Measurements from ENCODE around the gene DENND1C.
A peak's percentile ranks its signal among the peaks of the same experiment; 100 is the strongest.
"Not testable (repeated sequence)": the region's sequence is repeated elsewhere in the genome, so short reads cannot be mapped to it uniquely, and the experiment has no call there.

The DENND1C gene

DNA sequence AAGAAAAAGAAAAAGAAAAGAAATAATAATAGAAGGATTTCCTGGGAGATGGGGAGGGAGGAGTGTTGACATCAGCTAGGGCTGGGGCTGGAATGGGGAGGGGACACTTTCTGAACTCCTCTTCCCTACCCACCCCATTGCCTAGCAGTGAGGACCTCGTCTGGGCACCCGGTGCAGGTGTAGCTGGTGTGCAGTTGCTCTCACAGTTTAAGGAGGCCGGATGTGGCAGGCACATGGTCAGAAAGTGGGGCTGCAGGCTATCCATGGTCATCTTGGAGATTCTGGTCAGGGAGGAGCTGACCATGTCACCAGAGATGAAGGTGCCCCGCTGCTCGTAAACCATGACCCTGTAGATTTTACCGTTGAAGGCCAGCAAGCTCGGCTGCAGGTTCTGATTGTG is 29.0 kb upstream of the DENND1C start:
- Histone ChIP-seq H3K36me3 (ENCODE audit: insufficient read depth, low read length) (no peaks in the 10 kb centered on the region), H3K79me2 (ENCODE audit: insufficient read depth, low read length) (no peaks in the 10 kb centered on the region), H3K4me3 (ENCODE audit: low read depth, low read length, poor library complexity, severe bottlenecking) (no peak overlapping the region), H4K20me1 (ENCODE audit: insufficient read depth, low read length) (no peaks in the 10 kb centered on the region), H3K27ac (ENCODE audit: low read depth, low read length, poor library complexity, severe bottlenecking) (no peak overlapping the region), H3K9me3 (ENCODE audit: low read length) (no peaks in the 10 kb centered on the region), H3K4me2 (ENCODE audit: low read length) (no peak overlapping the region), H3K4me1 (ENCODE audit: insufficient read depth, low read length, severe bottlenecking) (peaks cover 26% of the 10 kb centered on the region), H3F3A (ENCODE audit: insufficient read depth, low read length) (no peaks in the 10 kb centered on the region), H3K27me3 (ENCODE audit: insufficient read depth, low read length) (no peaks in the 10 kb centered on the region), H2AFZ (ENCODE audit: low read length) (no peak overlapping the region), H3K9ac (ENCODE audit: low read length) (no peak overlapping the region), H3K9me2 (ENCODE audit: low read depth, low read length) (no peaks in the 10 kb centered on the region)
- TF ChIP-seq, protein P1, sequence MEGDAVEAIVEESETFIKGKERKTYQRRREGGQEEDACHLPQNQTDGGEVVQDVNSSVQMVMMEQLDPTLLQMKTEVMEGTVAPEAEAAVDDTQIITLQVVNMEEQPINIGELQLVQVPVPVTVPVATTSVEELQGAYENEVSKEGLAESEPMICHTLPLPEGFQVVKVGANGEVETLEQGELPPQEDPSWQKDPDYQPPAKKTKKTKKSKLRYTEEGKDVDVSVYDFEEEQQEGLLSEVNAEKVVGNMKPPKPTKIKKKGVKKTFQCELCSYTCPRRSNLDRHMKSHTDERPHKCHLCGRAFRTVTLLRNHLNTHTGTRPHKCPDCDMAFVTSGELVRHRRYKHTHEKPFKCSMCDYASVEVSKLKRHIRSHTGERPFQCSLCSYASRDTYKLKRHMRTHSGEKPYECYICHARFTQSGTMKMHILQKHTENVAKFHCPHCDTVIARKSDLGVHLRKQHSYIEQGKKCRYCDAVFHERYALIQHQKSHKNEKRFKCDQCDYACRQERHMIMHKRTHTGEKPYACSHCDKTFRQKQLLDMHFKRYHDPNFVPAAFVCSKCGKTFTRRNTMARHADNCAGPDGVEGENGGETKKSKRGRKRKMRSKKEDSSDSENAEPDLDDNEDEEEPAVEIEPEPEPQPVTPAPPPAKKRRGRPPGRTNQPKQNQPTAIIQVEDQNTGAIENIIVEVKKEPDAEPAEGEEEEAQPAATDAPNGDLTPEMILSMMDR (IDR thresholded peaks at IDR 0.05; ENCODE audit: low read length) = no peak; the same call in 1 of the 2 replicates
- TF ChIP-seq EZH2 (IDR thresholded peaks at IDR 0.05; ENCODE audit: borderline replicate concordance, low read length) = no peak

DNA sequence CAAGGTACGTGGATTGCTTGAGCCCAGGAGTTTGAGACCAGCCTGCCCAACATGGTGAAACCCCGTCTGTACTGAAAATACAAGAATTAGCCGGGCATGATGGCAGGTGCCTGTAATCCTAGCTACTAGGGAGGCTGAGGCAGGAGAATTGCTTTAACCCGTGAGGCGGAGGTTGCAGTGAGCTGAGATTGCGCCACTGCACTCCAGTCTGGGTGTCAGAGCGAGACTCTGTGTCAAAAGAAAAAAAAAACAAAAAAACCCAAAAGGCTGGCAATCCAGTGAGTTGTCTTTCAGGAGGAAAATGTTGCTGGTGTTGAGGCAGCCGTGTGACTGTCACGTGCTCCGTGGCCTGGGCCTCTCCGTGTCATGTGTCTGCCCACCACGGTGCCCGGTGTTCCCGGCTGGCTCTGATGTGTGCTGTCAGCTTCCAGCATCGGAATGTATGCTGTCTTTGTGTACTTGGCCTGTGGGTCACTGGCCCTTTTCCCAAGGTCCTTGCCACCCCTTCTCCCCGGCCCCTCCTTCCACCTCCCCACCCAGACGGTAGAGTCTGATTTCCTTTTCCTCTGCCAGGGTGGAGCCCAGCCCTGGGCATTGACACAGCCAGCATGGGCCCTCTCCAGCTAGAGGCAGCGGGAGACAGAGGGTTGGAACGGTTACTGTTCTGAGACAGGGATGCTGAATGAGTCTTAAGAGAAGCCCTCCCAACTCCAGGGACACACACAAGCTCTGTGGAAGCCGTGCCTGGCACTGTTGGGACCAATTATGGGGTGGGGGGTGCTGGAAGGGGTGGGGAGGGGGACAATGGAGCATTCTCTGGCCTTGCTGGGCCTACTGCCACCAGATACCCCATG is 27.8 kb upstream of the DENND1C start:
- Histone ChIP-seq H3K9me2 (ENCODE audit: low read depth, low read length) (no peaks in the 10 kb centered on the region), H3K9ac (ENCODE audit: low read length) (no peak overlapping the region), H4K20me1 (ENCODE audit: insufficient read depth, low read length) (no peaks in the 10 kb centered on the region), H3K27ac (ENCODE audit: low read depth, low read length, poor library complexity, severe bottlenecking) (peak overlapping the region; percentile 71), H3K36me3 (ENCODE audit: insufficient read depth, low read length) (no peaks in the 10 kb centered on the region), H3K9me3 (ENCODE audit: low read length) (no peaks in the 10 kb centered on the region), H3F3A (ENCODE audit: insufficient read depth, low read length) (no peaks in the 10 kb centered on the region), H3K79me2 (ENCODE audit: insufficient read depth, low read length) (no peaks in the 10 kb centered on the region), H3K27me3 (ENCODE audit: insufficient read depth, low read length) (no peaks in the 10 kb centered on the region), H3K4me3 (ENCODE audit: low read depth, low read length, poor library complexity, severe bottlenecking) (no peak overlapping the region), H3K4me2 (ENCODE audit: low read length) (no peak overlapping the region), H3K4me1 (ENCODE audit: insufficient read depth, low read length, severe bottlenecking) (peaks cover 33% of the 10 kb centered on the region), H2AFZ (ENCODE audit: low read length) (no peak overlapping the region)
- TF ChIP-seq, protein P1 (IDR thresholded peaks at IDR 0.05; ENCODE audit: low read length) = no peak
- no peak for TF ChIP-seq EZH2 (IDR thresholded peaks at IDR 0.05; ENCODE audit: borderline replicate concordance, low read length)

DNA sequence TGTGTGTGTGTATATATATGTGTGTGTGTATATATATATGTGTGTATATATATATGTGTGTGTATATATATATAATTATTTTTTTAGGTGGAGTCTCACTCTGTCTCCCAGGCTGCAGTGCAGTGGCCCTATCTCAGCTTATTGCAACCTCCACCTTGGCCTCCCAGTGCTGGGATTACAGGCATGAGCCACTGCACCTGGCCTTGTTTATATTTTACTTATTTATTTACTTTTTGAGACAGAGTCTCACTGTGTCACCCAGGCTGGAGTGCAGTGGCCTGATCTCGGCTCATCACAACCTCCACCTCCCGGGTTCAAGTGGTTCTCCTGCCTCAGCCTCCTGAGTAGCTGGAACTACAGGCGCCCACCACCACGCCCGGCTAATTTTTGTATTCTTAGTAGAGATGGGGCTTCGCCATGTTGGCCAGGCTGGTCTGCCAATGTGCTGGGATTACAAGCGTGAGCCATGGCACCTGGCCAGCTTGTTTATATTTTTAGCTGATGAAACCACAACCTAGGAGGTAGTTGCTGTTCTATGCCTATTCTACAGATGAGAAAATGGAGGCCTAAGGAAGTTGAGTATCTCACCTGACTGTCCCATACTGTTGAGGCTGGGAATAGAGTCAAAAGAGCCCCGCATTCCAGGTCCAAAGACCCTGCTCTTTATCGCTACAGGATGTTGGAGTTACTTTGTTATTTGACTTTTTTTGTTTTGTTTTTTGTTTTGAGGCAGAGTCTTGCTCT is 26.6 kb upstream of the DENND1C start:
- not testable (repeated sequence) for H3K4me3 ChIP-seq (ENCODE audit: low read depth, low read length, poor library complexity, severe bottlenecking); H3K4me2 ChIP-seq (ENCODE audit: low read length); H3K9me3 ChIP-seq (ENCODE audit: low read length); H3K79me2 ChIP-seq (ENCODE audit: insufficient read depth, low read length); H3K36me3 ChIP-seq (ENCODE audit: insufficient read depth, low read length); H3K27me3 ChIP-seq (ENCODE audit: insufficient read depth, low read length); H3K9me2 ChIP-seq (ENCODE audit: low read depth, low read length); H2AFZ ChIP-seq (ENCODE audit: low read length); H4K20me1 ChIP-seq (ENCODE audit: insufficient read depth, low read length); H3K9ac ChIP-seq (ENCODE audit: low read length); H3F3A ChIP-seq (ENCODE audit: insufficient read depth, low read length)
- peaks cover 38% of the 10 kb centered on the region for H3K4me1 ChIP-seq (ENCODE audit: insufficient read depth, low read length, severe bottlenecking)
- peak overlapping the region; percentile 71 for H3K27ac ChIP-seq (ENCODE audit: low read depth, low read length, poor library complexity, severe bottlenecking)
